ENCODE measurements around the gene RXRA.

GRCh38 chr9:134456756-134457305, 130.6 kb downstream of the RXRA start:
- TF ChIP-seq CTCF (IDR thresholded peaks at IDR 0.05; ENCODE audit: insufficient read depth, low read depth, low read length): no peak
- no peak for TF ChIP-seq EZH2 (IDR thresholded peaks at IDR 0.05; ENCODE audit: insufficient read depth, low read length)

Data from astrocyte (in vitro differentiated cells and primary cell).